Naive B cell (primary cell): ENCODE measurements around the gene PWP2. TPM values are rescaled to one million over a fixed set of nuclear protein-coding genes. Genes with fewer than 3 reads are reported as not detected.

Source experiments
- ATAC-seq, 2 donors: fragments of 150-1000 bp; cut with Tn5 transposase; 2 replicates each; pipeline ENCODE4 v1.10.0; 2021; ENCODE audit warnings: low read depth in 2 of 2, mild to moderate bottlenecking in 2 of 2, moderate library complexity in 2 of 2
- DNase-seq: peaks from one replicate; pipeline ENCODE4 v3.0.0; 2022
- H3K27ac Mint-ChIP-seq, 6 donors: one replicate each; pipeline ENCODE4 v1.8.0; 2020 to 2022; ENCODE audit warnings: mild to moderate bottlenecking in 6 of 6, mixed read lengths in 6 of 6, moderate library complexity in 5 of 6, inconsistent platforms in 2 of 6
- H3K27me3 Mint-ChIP-seq, 3 donors: one replicate each; pipeline ENCODE4 v1.8.0; 2021 to 2022; ENCODE audit warnings: mixed read lengths in 3 of 3, mild to moderate bottlenecking in 1 of 3
- H3K36me3 Mint-ChIP-seq, 2 donors: one replicate each; pipeline ENCODE4 v1.8.0; 2020 to 2022; ENCODE audit warnings: mixed read lengths in 2 of 2, inconsistent platforms in 1 of 2, mild to moderate bottlenecking in 1 of 2
- H3K4me1 Mint-ChIP-seq, 3 donors: one replicate each; pipeline ENCODE4 v1.8.0; 2020 to 2022; ENCODE audit warnings: mixed read lengths in 3 of 3, inconsistent platforms in 1 of 3, mild to moderate bottlenecking in 1 of 3, moderate library complexity in 1 of 3
- H3K4me3 Mint-ChIP-seq, 8 donors: one replicate each; pipeline ENCODE4 v1.8.0; 2020 to 2022; ENCODE audit warnings: mild to moderate bottlenecking in 8 of 8, mixed read lengths in 8 of 8, moderate library complexity in 8 of 8, inconsistent platforms in 2 of 8
- H3K9me3 Mint-ChIP-seq, 7 donors: one replicate each; pipeline ENCODE4 v1.8.0; 2020 to 2022; ENCODE audit warnings: mixed read lengths in 7 of 7, mild to moderate bottlenecking in 5 of 7, inconsistent platforms in 2 of 7, moderate library complexity in 1 of 7
- polyA plus RNA-seq, 6 donors: library from polyadenylated mRNA; unstranded; fragments of 300-500 nt; fragmentation: Illumina TruSeq; gene quantifications; one replicate each; pipeline ENCODE4 v1.2.3, GENCODE V29; 2021; ENCODE audit warnings: low read depth in 6 of 6

PWP2 gene
- polyA plus RNA-seq, 6 donors from 2014 or later, result 1.3 to 10.7 (median 4.3) TPM

DNA sequence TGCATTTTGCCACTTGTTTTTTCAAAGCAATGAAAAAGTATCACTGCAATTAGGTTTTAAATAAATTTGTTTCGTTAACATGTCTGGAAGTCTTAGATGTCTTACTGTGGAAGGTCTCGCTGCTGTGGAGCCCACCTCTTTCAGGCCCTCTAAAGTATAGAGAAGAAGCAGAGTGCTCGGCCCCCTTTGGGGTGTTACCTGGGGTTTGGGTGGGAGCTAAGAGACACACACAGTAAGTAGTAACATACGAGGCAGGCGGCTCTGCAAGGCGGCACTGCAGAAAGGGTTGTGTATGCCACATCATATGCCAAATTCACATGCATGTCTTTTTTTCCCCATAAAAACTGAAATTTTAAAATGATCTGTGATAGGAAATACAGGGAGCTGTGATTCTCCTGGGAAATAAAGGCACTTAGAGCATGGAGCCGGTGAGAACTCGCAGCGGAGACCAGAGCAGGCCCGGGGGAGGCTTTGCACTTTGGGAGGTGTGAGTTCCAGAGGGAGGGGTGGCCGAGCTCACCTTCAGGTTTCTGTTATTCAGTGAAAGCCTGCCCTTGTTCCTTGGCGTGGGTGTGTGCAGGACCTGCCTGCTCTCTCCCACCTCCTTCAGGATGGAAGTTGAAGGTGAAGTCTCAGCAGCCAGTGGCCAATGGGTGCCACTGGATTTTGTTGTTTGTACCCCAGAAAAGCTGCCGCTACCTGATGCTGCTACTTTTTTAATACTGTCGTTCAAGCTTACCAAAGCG lies 35.7 kb upstream of the PWP2 start:
- Mint-ChIP-seq H3K4me1 (peaks cover 12 to 20% (median 18%) of the 10 kb centered on the region in 3 donors), H3K27me3 (no peaks in the 10 kb centered on the region), H3K27ac (peak overlapping the region in 2 of 6 donors; percentile 20 to 23), H3K9me3 (no peaks in the 10 kb centered on the region), H3K36me3 (peaks cover 16% of the 10 kb centered on the region in 2 donors), H3K4me3 (no peak overlapping the region)
- DNase-seq (no peak), ATAC-seq (no peak)

DNA sequence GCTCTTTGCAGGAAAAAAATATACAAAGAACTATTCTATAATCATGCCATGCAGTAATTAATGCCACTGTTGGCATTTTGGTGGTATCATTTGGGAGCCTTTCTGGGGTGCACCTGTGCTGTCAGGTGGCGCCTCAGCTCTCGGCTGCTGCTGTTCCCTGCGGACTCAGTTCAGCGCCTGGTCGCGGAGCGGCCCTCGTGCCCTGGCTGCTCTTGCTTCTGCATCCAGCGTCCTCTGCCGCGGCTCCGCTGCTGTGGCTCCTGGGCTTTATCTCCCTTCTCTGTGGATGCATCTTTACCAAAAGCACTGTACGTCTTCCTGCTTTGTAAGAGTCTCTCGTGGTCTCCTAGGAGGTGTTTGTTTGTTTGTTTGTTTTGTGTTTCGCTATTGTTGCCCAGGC lies 35.1 kb upstream of the PWP2 start:
- Mint-ChIP-seq H3K27ac (peak overlapping the region in 2 of 6 donors; percentile 43 to 59), H3K9me3 (no peaks in the 10 kb centered on the region), H3K4me1 (peaks cover 10 to 20% (median 15%) of the 10 kb centered on the region in 3 donors), H3K4me3 (no peak overlapping the region), H3K36me3 (peaks cover 13 to 20% of the 10 kb centered on the region in 2 donors), H3K27me3 (no peaks in the 10 kb centered on the region)
- DNase-seq, result no peak
- ATAC-seq, result no peak

DNA sequence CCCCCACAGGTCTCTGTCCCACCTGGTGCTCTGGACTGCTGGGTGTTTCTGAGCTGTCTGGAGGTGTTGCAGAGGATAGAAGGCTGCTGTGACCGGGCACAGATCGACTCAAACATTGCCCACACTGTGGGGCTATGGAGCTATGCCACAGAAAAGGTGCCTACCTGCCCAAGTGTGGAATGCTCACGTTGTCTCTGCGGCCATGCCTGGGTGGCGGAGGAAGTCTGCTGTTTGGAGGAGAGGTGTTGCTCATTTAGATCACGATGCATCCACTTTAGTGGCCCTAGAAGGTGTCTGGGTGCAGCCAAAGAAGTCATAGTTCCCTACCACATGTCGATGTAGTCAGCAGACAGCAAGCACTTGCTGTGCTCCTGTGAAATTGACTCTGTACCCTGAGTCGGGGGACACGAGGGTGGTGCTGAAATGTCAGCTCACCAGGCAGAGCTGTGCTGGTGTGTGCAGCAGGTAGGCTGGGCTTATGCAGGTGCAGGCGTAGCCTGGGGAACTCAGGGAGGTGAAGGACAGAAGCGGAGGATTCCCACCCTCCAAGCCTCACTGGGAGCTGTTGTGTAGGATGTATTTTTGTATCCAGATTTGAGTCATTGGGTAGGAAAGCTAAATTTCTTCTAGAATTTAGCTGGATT lies 32.8 kb upstream of the PWP2 start:
- Mint-ChIP-seq H3K4me1 (peaks cover 6 to 12% (median 10%) of the 10 kb centered on the region in 3 donors), H3K36me3 (peaks cover 27 to 28% of the 10 kb centered on the region in 2 donors), H3K27ac (peak overlapping the region in 2 of 6 donors; percentile 66 to 77), H3K27me3 (no peaks in the 10 kb centered on the region), H3K9me3 (no peaks in the 10 kb centered on the region), H3K4me3 (peak overlapping the region in 1 of 8 donors; percentile 64)
- ATAC-seq (peak; percentile 40 to 47), DNase-seq (no peak)

DNA sequence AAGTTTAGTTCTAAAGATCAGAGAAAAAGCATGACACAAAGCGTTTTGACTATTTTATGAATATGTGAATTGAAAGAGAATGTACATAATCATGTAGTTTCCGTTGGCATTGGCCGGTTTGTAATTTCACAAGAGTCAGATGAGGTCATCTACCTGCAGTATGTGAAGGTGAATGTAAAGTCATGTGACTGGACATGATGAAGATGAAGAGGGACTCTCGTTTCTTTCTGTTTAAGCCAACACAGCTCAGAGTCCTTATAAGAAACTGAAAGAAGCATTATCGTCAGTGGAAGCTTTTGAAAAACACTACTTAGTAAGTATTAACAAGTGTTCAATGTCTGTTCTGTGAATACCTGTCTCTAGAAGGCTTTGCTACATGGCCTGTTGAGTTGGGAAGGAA lies 30.9 kb upstream of the PWP2 start:
- Mint-ChIP-seq H3K36me3 (peaks cover 30 to 31% of the 10 kb centered on the region in 2 donors), H3K4me3 (no peak overlapping the region), H3K9me3 (no peaks in the 10 kb centered on the region), H3K27ac (peak overlapping the region in 1 of 6 donors; percentile 64), H3K4me1 (peaks cover 10 to 19% (median 16%) of the 10 kb centered on the region in 3 donors), H3K27me3 (no peaks in the 10 kb centered on the region)
- no peak for DNase-seq
- ATAC-seq, result no peak

DNA sequence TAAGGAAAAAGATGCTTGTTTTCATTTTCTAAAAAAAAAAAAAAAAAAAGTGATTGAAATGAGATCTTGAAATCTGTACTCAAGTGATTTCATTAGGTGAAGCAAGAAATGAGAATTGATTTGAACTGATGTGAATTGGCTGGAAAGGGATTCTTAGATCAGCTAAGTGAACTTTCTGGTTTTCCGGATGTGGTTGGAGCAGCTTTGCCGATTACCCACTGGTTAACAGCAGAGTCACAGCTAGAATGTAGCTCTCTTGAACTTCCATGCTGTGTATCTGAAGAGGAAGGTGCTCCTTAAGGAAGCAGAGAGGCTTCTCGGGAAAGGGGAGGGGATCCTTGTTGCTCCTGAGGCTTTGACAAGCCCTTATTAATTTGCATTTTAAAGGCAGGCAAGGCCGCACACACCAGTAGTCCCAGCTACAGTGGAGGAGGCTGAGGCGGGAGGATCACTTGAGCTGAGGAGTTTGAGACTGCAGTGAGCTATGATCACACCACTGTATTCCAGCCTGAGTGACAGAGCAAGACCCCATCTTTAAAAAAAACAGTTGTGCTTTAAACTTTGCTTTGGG lies 28.7 kb upstream of the PWP2 start:
- Mint-ChIP-seq H3K4me3 (no peak overlapping the region), H3K9me3 (no peaks in the 10 kb centered on the region), H3K27ac (peak overlapping the region in 5 of 6 donors; percentile 17 to 86 (median 65)), H3K4me1 (peaks cover 16 to 31% (median 17%) of the 10 kb centered on the region in 3 donors), H3K27me3 (no peaks in the 10 kb centered on the region), H3K36me3 (peaks cover 40% of the 10 kb centered on the region in 2 donors)
- no peak for DNase-seq
- ATAC-seq, result no peak

DNA sequence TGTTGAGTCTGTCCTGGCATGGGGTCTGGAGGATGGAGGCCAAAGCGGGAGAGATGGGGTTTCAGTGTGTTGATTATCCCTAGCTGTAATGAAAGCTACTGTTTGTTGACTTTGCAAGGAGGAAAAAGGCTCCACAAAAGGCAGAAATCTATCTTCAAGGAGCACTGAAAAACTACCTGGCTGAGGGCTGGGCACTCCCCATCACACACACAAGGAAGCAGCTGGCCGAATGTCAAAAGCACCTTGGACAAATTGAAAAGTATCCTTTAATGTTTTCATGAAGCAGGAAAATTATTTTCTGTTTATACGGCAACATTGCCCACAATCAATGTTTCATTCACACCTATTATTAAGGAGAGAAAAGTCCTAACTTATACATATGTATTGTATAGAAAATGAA lies 27.8 kb upstream of the PWP2 start:
- H3K27ac Mint-ChIP-seq, result peak overlapping the region in 4 of 6 donors; percentile 55 to 96 (median 69)
- no peak for DNase-seq
- peak overlapping the region in 1 of 8 donors; percentile 48 for H3K4me3 Mint-ChIP-seq
- H3K4me1 Mint-ChIP-seq, result peaks cover 14 to 35% (median 20%) of the 10 kb centered on the region in 3 donors
- no peaks in the 10 kb centered on the region for H3K9me3 Mint-ChIP-seq
- no peaks in the 10 kb centered on the region for H3K27me3 Mint-ChIP-seq
- peaks cover 35 to 37% of the 10 kb centered on the region in 2 donors for H3K36me3 Mint-ChIP-seq
- no peak for ATAC-seq

DNA sequence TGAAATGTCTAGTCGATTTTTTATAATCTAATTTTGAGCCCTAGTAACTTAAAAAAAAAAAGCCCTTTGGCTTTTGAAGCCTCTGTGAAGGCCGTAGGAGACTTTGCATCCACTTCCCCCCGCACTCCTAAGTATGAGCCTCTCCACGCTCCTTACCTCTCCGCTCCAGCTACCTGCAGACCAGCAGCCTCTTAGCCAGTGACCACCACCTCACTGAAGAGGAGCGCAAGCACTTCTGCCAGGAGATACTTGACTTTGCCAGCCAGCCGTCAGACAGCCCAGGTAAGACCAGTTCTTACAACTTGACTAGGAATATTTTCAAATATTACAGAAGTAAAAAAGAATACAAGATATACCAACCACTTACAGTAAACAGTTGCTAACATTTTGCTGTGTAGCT lies 27.4 kb upstream of the PWP2 start:
- H3K36me3 Mint-ChIP-seq, result peaks cover 32 to 35% of the 10 kb centered on the region in 2 donors
- no peak overlapping the region for H3K4me3 Mint-ChIP-seq
- peak overlapping the region in 5 of 6 donors; percentile 55 to 96 (median 87) for H3K27ac Mint-ChIP-seq
- H3K27me3 Mint-ChIP-seq, result no peaks in the 10 kb centered on the region
- H3K9me3 Mint-ChIP-seq, result no peaks in the 10 kb centered on the region
- DNase-seq (no peak), ATAC-seq (no peak)
- peaks cover 14 to 35% (median 19%) of the 10 kb centered on the region in 3 donors for H3K4me1 Mint-ChIP-seq

DNA sequence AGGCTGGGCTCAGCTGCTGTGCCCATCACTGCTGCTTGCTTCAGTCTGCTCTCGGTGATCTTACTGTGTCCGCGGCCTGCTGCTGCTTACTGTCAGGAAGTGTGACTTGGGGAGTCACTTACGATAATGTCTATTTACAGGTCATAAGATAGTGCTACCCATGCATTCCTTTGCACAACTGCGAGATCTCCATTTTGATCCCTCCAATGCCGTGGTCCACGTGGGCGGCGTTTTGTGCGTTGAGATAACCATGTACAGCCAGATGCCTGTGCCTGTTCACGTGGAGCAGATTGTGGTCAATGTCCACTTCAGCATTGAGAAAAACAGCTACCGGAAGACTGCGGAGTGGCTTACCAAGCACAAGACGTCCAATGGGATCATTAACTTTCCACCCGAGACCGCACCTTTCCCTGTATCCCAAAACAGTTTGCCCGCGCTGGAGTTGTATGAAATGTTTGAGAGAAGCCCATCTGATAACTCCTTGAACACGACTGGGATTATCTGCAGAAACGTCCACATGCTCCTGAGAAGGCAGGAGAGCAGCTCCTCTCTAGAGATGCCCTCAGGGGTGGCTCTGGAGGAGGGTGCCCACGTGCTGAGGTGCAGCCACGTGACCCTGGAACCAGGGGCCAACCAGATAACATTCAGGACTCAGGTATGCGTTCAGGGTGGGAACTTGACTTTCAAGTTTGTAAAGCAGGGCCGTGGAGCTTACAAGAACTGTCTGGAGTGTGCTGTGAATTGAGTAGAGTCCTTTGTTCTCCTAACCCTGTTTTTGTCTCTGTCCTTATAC lies 24.4 kb upstream of the PWP2 start:
- Mint-ChIP-seq H3K9me3 (no peaks in the 10 kb centered on the region), H3K4me1 (peaks cover 26 to 45% (median 28%) of the 10 kb centered on the region in 3 donors), H3K4me3 (no peak overlapping the region), H3K27me3 (no peaks in the 10 kb centered on the region), H3K27ac (peak overlapping the region in 3 of 6 donors; percentile 86 to 96 (median 93)), H3K36me3 (peaks cover 27 to 41% of the 10 kb centered on the region in 2 donors)
- ATAC-seq (no peak), DNase-seq (no peak)

DNA sequence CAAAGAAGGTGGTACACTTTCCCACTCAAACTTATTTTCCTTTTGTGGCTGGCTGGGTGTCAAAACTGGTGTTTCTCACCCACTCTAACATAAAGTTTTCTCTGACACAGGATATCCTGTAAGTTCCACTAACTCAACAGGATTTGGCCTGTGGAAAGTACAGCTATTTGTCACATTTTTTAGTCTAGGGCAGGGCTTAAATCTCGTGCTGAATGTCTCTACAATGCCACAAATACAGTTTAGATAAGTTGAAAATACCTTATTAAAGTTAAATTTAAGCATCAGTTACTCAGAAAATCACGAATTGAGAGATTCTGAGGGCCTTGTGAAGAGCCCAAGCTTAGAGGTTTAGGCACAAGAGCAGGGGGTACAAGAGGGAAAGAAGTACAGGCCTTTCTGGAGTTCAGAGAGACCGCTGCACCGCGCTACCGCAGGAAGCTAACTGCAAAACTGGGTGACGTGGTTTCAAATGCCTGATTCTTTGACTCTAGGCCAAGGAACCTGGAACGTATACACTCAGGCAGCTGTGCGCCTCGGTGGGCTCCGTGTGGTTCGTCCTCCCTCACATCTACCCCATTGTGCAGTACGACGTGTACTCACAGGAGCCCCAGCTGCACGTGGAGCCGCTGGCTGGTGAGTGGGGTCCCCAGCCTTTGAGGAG lies 23.4 kb upstream of the PWP2 start:
- Mint-ChIP-seq H3K4me3 (no peak overlapping the region), H3K36me3 (peaks cover 28 to 37% of the 10 kb centered on the region in 2 donors), H3K9me3 (no peaks in the 10 kb centered on the region), H3K27me3 (no peaks in the 10 kb centered on the region), H3K4me1 (peaks cover 31 to 54% (median 37%) of the 10 kb centered on the region in 3 donors), H3K27ac (peak overlapping the region in 5 of 6 donors; percentile 25 to 96 (median 68))
- ATAC-seq, result peak in 1 of 2 donors; percentile 25
- DNase-seq, result no peak

DNA sequence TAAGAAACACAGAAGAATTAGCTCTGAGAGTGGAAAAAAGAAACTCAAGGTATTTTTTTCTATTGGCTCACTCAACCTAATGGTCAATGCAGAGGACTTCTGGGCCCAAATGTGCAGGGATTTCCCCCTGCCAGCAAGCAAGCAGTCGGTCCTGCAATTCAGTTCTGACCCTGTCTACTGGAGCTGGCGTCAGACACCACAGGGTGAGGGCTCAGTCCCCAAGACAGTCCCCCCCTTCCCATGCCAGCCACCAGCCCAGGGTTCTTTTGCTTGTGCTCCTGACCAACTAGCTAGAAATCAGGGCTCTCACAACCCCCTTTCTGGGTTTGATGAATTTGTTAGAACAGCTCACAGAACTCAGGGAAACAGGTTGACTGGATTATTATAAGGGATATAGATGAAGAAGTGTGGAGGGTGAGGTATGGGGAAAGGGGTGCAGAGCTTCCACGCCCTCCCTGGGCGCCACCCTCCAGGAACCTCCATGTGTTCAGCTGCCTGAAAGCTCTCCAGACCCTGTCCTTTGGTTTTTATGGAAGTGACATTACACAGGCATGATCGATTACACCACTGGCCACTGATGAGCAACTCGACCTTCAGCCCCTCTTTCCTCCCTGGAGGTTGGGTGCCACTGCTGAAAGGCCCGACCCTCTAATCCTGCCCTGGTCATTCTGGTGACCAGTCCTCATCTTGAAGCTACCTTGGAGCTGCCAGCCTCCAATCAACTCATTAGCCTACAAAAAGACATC lies 22.5 kb upstream of the PWP2 start:
- ATAC-seq (no peak), DNase-seq (no peak)
- peaks cover 25 to 37% of the 10 kb centered on the region in 2 donors for H3K36me3 Mint-ChIP-seq
- no peaks in the 10 kb centered on the region for H3K27me3 Mint-ChIP-seq
- peaks cover 40 to 61% (median 46%) of the 10 kb centered on the region in 3 donors for H3K4me1 Mint-ChIP-seq
- peak overlapping the region; percentile 33 to 96 (median 68) for H3K27ac Mint-ChIP-seq
- no peak overlapping the region for H3K4me3 Mint-ChIP-seq
- no peaks in the 10 kb centered on the region for H3K9me3 Mint-ChIP-seq

DNA sequence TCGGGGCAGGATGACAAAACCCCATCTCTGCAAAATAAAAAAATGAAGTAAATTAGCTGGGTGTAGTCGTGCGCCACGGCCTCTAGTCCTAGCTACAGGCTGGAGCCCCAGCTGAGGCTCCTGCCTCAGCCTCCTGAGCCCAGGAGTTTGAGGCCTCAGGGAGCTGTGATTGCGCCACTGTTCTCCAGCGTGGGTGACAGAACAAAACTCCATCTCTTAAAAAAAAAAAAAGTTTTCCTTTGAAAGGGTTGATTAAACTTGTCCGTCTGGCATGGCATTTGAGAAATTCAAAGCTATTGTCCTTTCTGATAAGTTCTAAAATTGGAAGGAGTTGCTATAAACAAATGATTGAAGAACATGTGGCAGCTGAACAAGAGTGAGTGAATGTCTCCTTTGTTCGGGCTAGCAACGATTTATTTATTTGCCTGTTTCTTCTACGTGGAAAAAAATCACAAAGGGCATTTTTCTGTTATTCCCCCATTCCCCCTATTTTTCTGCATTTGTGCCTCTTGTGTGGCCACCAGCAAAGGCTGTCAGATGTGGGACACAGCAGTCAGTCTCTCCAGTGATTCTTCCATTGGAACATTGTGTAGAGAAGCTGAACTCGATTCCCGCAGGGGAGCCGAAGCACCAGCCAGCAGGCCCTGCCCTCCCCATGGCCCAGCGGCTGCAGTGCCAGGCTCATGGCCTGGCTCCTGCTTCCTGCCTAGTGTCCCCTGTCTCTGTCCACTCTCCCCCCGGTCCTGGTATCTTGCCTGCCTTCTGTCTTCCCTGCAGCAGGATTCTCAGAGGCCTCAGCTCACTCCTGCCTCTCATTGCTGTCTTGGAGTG lies 21.5 kb upstream of the PWP2 start:
- ATAC-seq, result no peak
- Mint-ChIP-seq H3K36me3 (peaks cover 24 to 45% of the 10 kb centered on the region in 2 donors), H3K4me3 (peak overlapping the region in 1 of 8 donors; percentile 15), H3K27me3 (no peaks in the 10 kb centered on the region), H3K4me1 (peaks cover 50 to 63% (median 51%) of the 10 kb centered on the region in 3 donors), H3K27ac (peak overlapping the region in 5 of 6 donors; percentile 31 to 96 (median 82)), H3K9me3 (no peaks in the 10 kb centered on the region)
- no peak for DNase-seq
